Suprapubic skin (tissue), 4 donors: ENCODE measurements around the gene DNA2.

ENCODE experiments used
- CTCF ChIP-seq, 2 donors: fragments of 200-600 bp in 1 of 2; fragments of 450-650 bp in 1 of 2; sonication (generic) in 1 of 2; IDR thresholded peaks; one replicate each; pipeline ENCODE4 v1.5.1; 2016 to 2019; ENCODE audit warnings: antibody characterized with exemption in 2 of 2, mild to moderate bottlenecking in 1 of 2, moderate library complexity in 1 of 2
- EP300 ChIP-seq: sonication (generic); formaldehyde crosslinking; IDR thresholded peaks from one replicate; pipeline ENCODE4 v1.6.1; 2017; ENCODE audit warnings: antibody characterized with exemption
- POLR2AphosphoS5 ChIP-seq, 3 donors: sonication (generic); formaldehyde crosslinking; IDR thresholded peaks; one replicate each; pipeline ENCODE4 v1.6.1; 2017; ENCODE audit warnings: antibody characterized with exemption in 3 of 3

- TF ChIP-seq CTCF (IDR thresholded peaks at IDR 0.05) = no peak
- TF ChIP-seq EP300 = no peak
- no peak for TF ChIP-seq POLR2AphosphoS5 (IDR thresholded peaks at IDR 0.05)
These were observed 69.5 kb downstream of the DNA2 start for GRCh38 chr10:68402276-68402675.
